GM20431 (cell line): ENCODE data around the gene ZNF585A.
"Not testable (repeated sequence)": the region's sequence is repeated elsewhere in the genome, so short reads cannot be mapped to it uniquely, and the experiment has no call there.

ENCODE experiments used
- in situ Hi-C: fragments of 300-500 bp; cut with MseI, MboI; formaldehyde crosslinking; loops from one replicate; pipeline ENCODE4 v1.15.0; 2020; ENCODE audit warnings: low sequenced_read_pairs; ENCODE audit not compliant: unreplicated experiment

The ZNF585A gene

GRCh38 chr19:37172368-37173366 lies at the start of gene ZNF585A:
Gene ZNF585A (minus strand): TSS chr19:37172695. CDS start chr19:37169910, 2,785 bp downstream.
- in situ Hi-C loops, result no loop called here

GRCh38 chr19:37221136-37221535 lies 48.6 kb upstream of the ZNF585A start:
- in situ Hi-C loops, result no loop called here

GRCh38 chr19:37220383-37220782 lies 47.9 kb upstream of the ZNF585A start:
- in situ Hi-C loops, result no loop called here

- in situ Hi-C loops, result no loop called here
These were observed 46.1 kb upstream of the ZNF585A start for GRCh38 chr19:37218592-37218935.

- in situ Hi-C loops, result no loop called here
These were observed 45.5 kb upstream of the ZNF585A start, which contains the start of gene ZNF383 for GRCh38 chr19:37217775-37218591. Gene ZNF383 (plus strand): TSS chr19:37218214. CDS start chr19:37230454, 12,240 bp downstream.

GRCh38 chr19:37217480-37217774 lies 44.9 kb upstream of the ZNF585A start:
- in situ Hi-C loops, result no loop called here

- in situ Hi-C loops, result no loop called here
These were observed 25.3 kb upstream of the ZNF585A start for GRCh38 chr19:37197768-37198167.

GRCh38 chr19:37197115-37197514 lies 24.6 kb upstream of the ZNF585A start:
- in situ Hi-C loops, result not testable (repeated sequence)

GRCh38 chr19:37195248-37195647 lies 22.8 kb upstream of the ZNF585A start:
- in situ Hi-C loops, result not testable (repeated sequence)

GRCh38 chr19:37186071-37186470 lies 13.6 kb upstream of the ZNF585A start:
- in situ Hi-C loops, result not testable (repeated sequence)

- in situ Hi-C loops, result no loop called here
These were observed 6.9 kb downstream of the ZNF585A start for GRCh38 chr19:37165635-37166034.

GRCh38 chr19:37160153-37160552 lies 12.3 kb downstream of the ZNF585A start:
- in situ Hi-C loops, result no loop called here

- in situ Hi-C loops, result no loop called here
These were observed 24.3 kb downstream of the ZNF585A start for GRCh38 chr19:37148214-37148613.

- in situ Hi-C loops, result no loop called here
These were observed 36.4 kb downstream of the ZNF585A start for GRCh38 chr19:37136111-37136510.

GRCh38 chr19:37128821-37129177 lies 43.7 kb downstream of the ZNF585A start:
- in situ Hi-C loops, result no loop called here

GRCh38 chr19:37127999-37128820 lies 44.3 kb downstream of the ZNF585A start:
- in situ Hi-C loops, result no loop called here

GRCh38 chr19:37122093-37122492 lies 50.4 kb downstream of the ZNF585A start:
- in situ Hi-C loops, result not testable (repeated sequence)

GRCh38 chr19:37114001-37114400 lies 58.5 kb downstream of the ZNF585A start:
- in situ Hi-C loops, result no loop called here

GRCh38 chr19:37111753-37112152 lies 60.7 kb downstream of the ZNF585A start:
- in situ Hi-C loops, result not testable (repeated sequence)

GRCh38 chr19:37104135-37104534 lies 68.4 kb downstream of the ZNF585A start:
- in situ Hi-C loops, result not testable (repeated sequence)
